ENCODE measurements around the gene JMJD4.

Gene JMJD4

GRCh38 chr1:227769047-227769935 is 34.2 kb upstream of the JMJD4 start:
- no peak for DNase-seq (ENCODE audit: low read depth)
- no peak overlapping the region for H3K4me3 ChIP-seq (ENCODE audit: low read length)
- TF ChIP-seq CTCF (conservative IDR thresholded peaks at IDR 0.05; ENCODE audit: low read length): no peak

- H3K4me3 ChIP-seq (ENCODE audit: low read length): no peak overlapping the region
- TF ChIP-seq CTCF (conservative IDR thresholded peaks at IDR 0.05; ENCODE audit: low read length): no peak
- no peak for DNase-seq (ENCODE audit: low read depth)
These were observed 33.5 kb upstream of the JMJD4 start for GRCh38 chr1:227768640-227769039.

GRCh38 chr1:227768125-227768439 is 33.0 kb upstream of the JMJD4 start:
- H3K4me3 ChIP-seq (ENCODE audit: low read length): no peak overlapping the region
- no peak for TF ChIP-seq CTCF (conservative IDR thresholded peaks at IDR 0.05; ENCODE audit: low read length)
- no peak for DNase-seq (ENCODE audit: low read depth)

- no peak for TF ChIP-seq CTCF (conservative IDR thresholded peaks at IDR 0.05; ENCODE audit: low read length)
- DNase-seq (ENCODE audit: low read depth): no peak
- H3K4me3 ChIP-seq (ENCODE audit: low read length): no peak overlapping the region
These were observed 32.5 kb upstream of the JMJD4 start for GRCh38 chr1:227767401-227768124.

GRCh38 chr1:227766653-227767277 is 31.7 kb upstream of the JMJD4 start:
- DNase-seq (ENCODE audit: low read depth): no peak
- no peak for TF ChIP-seq CTCF (conservative IDR thresholded peaks at IDR 0.05; ENCODE audit: low read length)

GRCh38 chr1:227766015-227766634 is 31.0 kb upstream of the JMJD4 start:
- no peak for DNase-seq (ENCODE audit: low read depth)
- TF ChIP-seq CTCF (conservative IDR thresholded peaks at IDR 0.05; ENCODE audit: low read length): no peak

More at GRCh38 chr1:227766653-227767277, 31.7 kb upstream of the JMJD4 start:
- H3K4me3 ChIP-seq (ENCODE audit: low read length): no peak overlapping the region

More at GRCh38 chr1:227766015-227766634, 31.0 kb upstream of the JMJD4 start:
- no peak overlapping the region for H3K4me3 ChIP-seq (ENCODE audit: low read length)
